MM.1S (cell line): Measurements from ENCODE around the gene MALL.

Experiments used
- DNase-seq: peaks from one replicate; pipeline ENCODE4 v3.0.0-alpha.2; 2015
- H2AFZ ChIP-seq: fragments of 300-600 bp; sonication (generic); 2 replicates; pipeline ENCODE4 v1.6.0; 2016; ENCODE audit warnings: antibody characterized with exemption, low read length
- H3F3A ChIP-seq: fragments of 300-600 bp; sonication (generic); 2 replicates; pipeline ENCODE4 v1.6.1; 2016; ENCODE audit warnings: mild to moderate bottlenecking, antibody characterized with exemption, low read length, moderate library complexity, mixed read lengths; ENCODE audit not compliant: insufficient read depth
- H3K27ac ChIP-seq: fragments of 300-600 bp; sonication (generic); 2 replicates; pipeline ENCODE4 v1.5.1; 2016; ENCODE audit warnings: mild to moderate bottlenecking, low read length
- H3K27me3 ChIP-seq: fragments of 300-600 bp; sonication (generic); replicated peaks from 2 replicates; pipeline ENCODE4 v1.6.0; 2016; ENCODE audit warnings: low read length; ENCODE audit not compliant: insufficient read depth
- H3K36me3 ChIP-seq: fragments of 300-600 bp; sonication (generic); replicated peaks from 2 replicates; pipeline ENCODE4 v1.6.1; 2016; ENCODE audit warnings: mild to moderate bottlenecking, low read length, mixed read lengths; ENCODE audit not compliant: insufficient read depth
- H3K4me1 ChIP-seq: fragments of 300-600 bp; sonication (generic); 2 replicates; pipeline ENCODE4 v1.6.1; 2016; ENCODE audit warnings: low read length, mixed read lengths
- H3K4me2 ChIP-seq: fragments of 300-600 bp; sonication (generic); 2 replicates; pipeline ENCODE4 v1.6.0; 2016; ENCODE audit warnings: low read depth, low read length
- H3K4me3 ChIP-seq: fragments of 300-600 bp; sonication (generic); 2 replicates; pipeline ENCODE4 v1.5.1; 2016; ENCODE audit warnings: low read length, mixed read lengths
- H3K79me2 ChIP-seq: fragments of 300-600 bp; sonication (generic); 2 replicates; pipeline ENCODE4 v1.6.1; 2016; ENCODE audit warnings: mixed run types, low read length, mixed read lengths
- H3K9ac ChIP-seq: fragments of 300-600 bp; sonication (generic); 2 replicates; pipeline ENCODE4 v1.6.1; 2016; ENCODE audit warnings: low read length, mixed read lengths
- H3K9me2 ChIP-seq: fragments of 300-600 bp; sonication (generic); replicated peaks from 2 replicates; pipeline ENCODE4 v1.6.1; 2016; ENCODE audit warnings: mild to moderate bottlenecking, low read length, mixed read lengths; ENCODE audit not compliant: insufficient read depth
- H3K9me3 ChIP-seq: fragments of 300-600 bp; sonication (generic); replicated peaks from 2 replicates; pipeline ENCODE4 v1.6.1; 2016; ENCODE audit warnings: mild to moderate bottlenecking, low read length, mixed read lengths; ENCODE audit not compliant: insufficient read depth
- H4K20me1 ChIP-seq: fragments of 300-600 bp; sonication (generic); 2 replicates; pipeline ENCODE4 v1.6.1; 2016; ENCODE audit warnings: mild to moderate bottlenecking, low read length, moderate library complexity, mixed read lengths; ENCODE audit not compliant: insufficient read depth
- CTCF ChIP-seq: fragments of 300-600 bp; sonication (generic); IDR thresholded peaks from 2 replicates; pipeline ENCODE4 v1.5.1; 2016; ENCODE audit warnings: antibody characterized with exemption, low read length, mixed read lengths
- EZH2 ChIP-seq: fragments of 300-600 bp; sonication (generic); optimal IDR thresholded peaks from 2 replicates; pipeline ENCODE3; 2017; ENCODE audit warnings: low read depth, mild to moderate bottlenecking, antibody characterized with exemption, low read length, mixed read lengths
- EZH2phosphoT487 ChIP-seq: fragments of 300-600 bp; sonication (generic); IDR thresholded peaks from 2 replicates; pipeline ENCODE4 v1.6.1; 2018; ENCODE audit warnings: antibody characterized with exemption, low read length

The MALL gene

GRCh38 chr2:110153416-110153815, 37.8 kb upstream of the MALL start:
- Histone ChIP-seq H3K4me3 (no peak overlapping the region), H3K9me3 (no peaks in the 10 kb centered on the region), H3K4me2 (no peak overlapping the region), H2AFZ (no peak overlapping the region), H3K27ac (no peak overlapping the region), H3K79me2 (no peaks in the 10 kb centered on the region), H3K36me3 (no peaks in the 10 kb centered on the region), H3K9me2 (no peaks in the 10 kb centered on the region), H3F3A (no peaks in the 10 kb centered on the region), H3K4me1 (no peaks in the 10 kb centered on the region), H3K27me3 (no peaks in the 10 kb centered on the region), H4K20me1 (no peaks in the 10 kb centered on the region), H3K9ac (no peak overlapping the region)
- no peak for DNase-seq
- TF ChIP-seq EZH2phosphoT487 (no peak), CTCF (no peak), EZH2 (no peak)

- Histone ChIP-seq H3K4me1 (no peaks in the 10 kb centered on the region), H3F3A (no peaks in the 10 kb centered on the region), H4K20me1 (no peaks in the 10 kb centered on the region), H3K9me2 (no peaks in the 10 kb centered on the region), H3K27ac (no peak overlapping the region), H3K27me3 (no peaks in the 10 kb centered on the region), H3K9me3 (no peaks in the 10 kb centered on the region), H2AFZ (no peak overlapping the region), H3K4me2 (no peak overlapping the region), H3K36me3 (no peaks in the 10 kb centered on the region), H3K79me2 (no peaks in the 10 kb centered on the region), H3K4me3 (no peak overlapping the region), H3K9ac (no peak overlapping the region)
- TF ChIP-seq EZH2 (no peak), CTCF (no peak), EZH2phosphoT487 (no peak)
- no peak for DNase-seq
Measured at GRCh38 chr2:110152943-110153342, 37.3 kb upstream of the MALL start.

- H3K4me2 ChIP-seq, result no peak overlapping the region
Measured at GRCh38 chr2:110149330-110150220, 34.0 kb upstream of the MALL start.

More at GRCh38 chr2:110149330-110150220, 34.0 kb upstream of the MALL start:
- H3K27ac ChIP-seq, result no peak overlapping the region
- no peaks in the 10 kb centered on the region for H3K9me2 ChIP-seq
- no peak overlapping the region for H2AFZ ChIP-seq
- no peaks in the 10 kb centered on the region for H3K27me3 ChIP-seq
- no peak for DNase-seq
- no peaks in the 10 kb centered on the region for H3K9me3 ChIP-seq
- TF ChIP-seq EZH2 (no peak), EZH2phosphoT487 (no peak), CTCF (no peak)
- H4K20me1 ChIP-seq, result no peaks in the 10 kb centered on the region
- H3K36me3 ChIP-seq, result no peaks in the 10 kb centered on the region
- H3K79me2 ChIP-seq, result no peaks in the 10 kb centered on the region
- no peak overlapping the region for H3K9ac ChIP-seq
- H3K4me3 ChIP-seq, result no peak overlapping the region
- no peaks in the 10 kb centered on the region for H3K4me1 ChIP-seq
- no peaks in the 10 kb centered on the region for H3F3A ChIP-seq
